ENCODE data around the gene VEPH1. TPM values are rescaled to one million over a fixed set of nuclear protein-coding genes. Genes with fewer than 3 reads are reported as not detected.

Gene VEPH1
- polyA plus RNA-seq, 1 of the 3 experiments (the other 2 are of a cell fraction): 6.0 TPM

DNA sequence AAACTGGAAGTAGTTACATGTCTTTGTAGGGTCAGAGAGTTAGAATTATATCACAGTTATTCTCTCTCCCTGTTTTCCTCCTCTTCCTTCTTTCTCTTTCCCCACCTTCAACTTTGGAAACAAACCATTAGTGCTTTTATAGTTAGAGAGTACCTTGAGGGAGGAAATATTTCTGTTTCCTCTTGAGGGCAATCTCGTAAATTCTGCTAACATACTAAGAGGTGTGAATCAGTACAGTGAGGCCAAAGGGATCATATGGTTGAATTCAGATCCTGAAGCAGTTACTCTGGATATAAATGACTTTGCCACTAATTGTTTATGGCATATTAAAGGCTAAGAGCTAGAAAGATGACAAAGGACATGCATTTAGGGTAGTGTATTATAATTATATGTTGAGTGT lies 283.0 kb downstream of the VEPH1 start (continued):
- TF ChIP-seq, protein P1, sequence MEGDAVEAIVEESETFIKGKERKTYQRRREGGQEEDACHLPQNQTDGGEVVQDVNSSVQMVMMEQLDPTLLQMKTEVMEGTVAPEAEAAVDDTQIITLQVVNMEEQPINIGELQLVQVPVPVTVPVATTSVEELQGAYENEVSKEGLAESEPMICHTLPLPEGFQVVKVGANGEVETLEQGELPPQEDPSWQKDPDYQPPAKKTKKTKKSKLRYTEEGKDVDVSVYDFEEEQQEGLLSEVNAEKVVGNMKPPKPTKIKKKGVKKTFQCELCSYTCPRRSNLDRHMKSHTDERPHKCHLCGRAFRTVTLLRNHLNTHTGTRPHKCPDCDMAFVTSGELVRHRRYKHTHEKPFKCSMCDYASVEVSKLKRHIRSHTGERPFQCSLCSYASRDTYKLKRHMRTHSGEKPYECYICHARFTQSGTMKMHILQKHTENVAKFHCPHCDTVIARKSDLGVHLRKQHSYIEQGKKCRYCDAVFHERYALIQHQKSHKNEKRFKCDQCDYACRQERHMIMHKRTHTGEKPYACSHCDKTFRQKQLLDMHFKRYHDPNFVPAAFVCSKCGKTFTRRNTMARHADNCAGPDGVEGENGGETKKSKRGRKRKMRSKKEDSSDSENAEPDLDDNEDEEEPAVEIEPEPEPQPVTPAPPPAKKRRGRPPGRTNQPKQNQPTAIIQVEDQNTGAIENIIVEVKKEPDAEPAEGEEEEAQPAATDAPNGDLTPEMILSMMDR (IDR thresholded peaks at IDR 0.05): no peak
- TF ChIP-seq ELF1 (IDR thresholded peaks at IDR 0.05) (no peak), FOXJ3 (CRISPR knock-in tag; IDR thresholded peaks at IDR 0.05) (no peak), NRF1 (IDR thresholded peaks at IDR 0.05; ENCODE audit: low read depth, low read length) (no peak)

DNA sequence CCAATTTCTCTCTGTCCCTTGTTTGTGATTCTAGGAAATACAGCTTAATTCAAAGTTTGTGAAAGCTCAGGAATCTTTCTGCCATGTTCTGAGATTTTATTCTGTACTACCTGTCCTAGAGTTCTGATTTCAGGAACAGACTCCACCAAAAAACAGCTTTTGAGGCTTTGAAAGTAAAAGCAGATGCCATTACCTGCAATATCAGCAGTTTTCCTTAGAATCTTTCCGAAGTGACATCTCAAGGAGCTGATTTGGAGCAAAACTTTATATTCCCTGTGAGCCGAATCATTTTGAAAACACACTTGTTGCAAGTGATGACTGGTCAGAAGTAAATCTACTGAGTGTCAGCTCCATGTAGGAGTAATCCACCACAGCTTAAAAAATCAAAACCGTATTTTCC lies 284.0 kb downstream of the VEPH1 start:
- 91% methylated on average over 3 of the region's 3 CpGs for WGBS (ENCODE audit: low lambda C conversion rate)
- H3K27ac ChIP-seq (ENCODE audit: low read depth in 2 of 2, low read length in 1 of 2): no peak overlapping the region
- H3K9me3 ChIP-seq: no peaks in the 10 kb centered on the region
- no peak overlapping the region for H3K4me2 ChIP-seq
- H3K9ac ChIP-seq: no peak overlapping the region
- POLR2A ChIA-PET: no interaction called here
- TF ChIP-seq FOXM1 (IDR thresholded peaks at IDR 0.05; ENCODE audit: low read depth) (no peak), POLR2AphosphoS5 (IDR thresholded peaks at IDR 0.05; ENCODE audit: low read depth, low read length) (no peak), JUND (IDR thresholded peaks at IDR 0.05) (no peak), YY1 (IDR thresholded peaks at IDR 0.05; ENCODE audit: low read depth) (no peak), EP300 (IDR thresholded peaks at IDR 0.05; ENCODE audit: borderline replicate concordance in 1 of 2, low read depth in 1 of 2, low read length in 1 of 2) (no peak), GATA2 (CRISPR knock-in tag; IDR thresholded peaks at IDR 0.05) (no peak), TEAD4 (IDR thresholded peaks at IDR 0.05; ENCODE audit: borderline replicate concordance, insufficient read depth) (no peak), TAF1 (IDR thresholded peaks at IDR 0.05; ENCODE audit: borderline replicate concordance, low read depth, low read length) (no peak), RAD21 (IDR thresholded peaks at IDR 0.05; ENCODE audit: low read length) (no peak), TCF12 (IDR thresholded peaks at IDR 0.05) (no peak), NFIC (IDR thresholded peaks at IDR 0.05; ENCODE audit: borderline replicate concordance) (no peak), EZH2phosphoT487 (IDR thresholded peaks at IDR 0.05; ENCODE audit: borderline replicate concordance, low read depth) (no peak), CHD2 (IDR thresholded peaks at IDR 0.05; ENCODE audit: low read length, partially characterized antibody) (no peak), RXRA (IDR thresholded peaks at IDR 0.05; ENCODE audit: borderline replicate concordance, low read depth) (no peak), FOSL2 (IDR thresholded peaks at IDR 0.05; ENCODE audit: borderline replicate concordance, low read depth) (no peak)
- TF ChIP-seq, protein P2, sequence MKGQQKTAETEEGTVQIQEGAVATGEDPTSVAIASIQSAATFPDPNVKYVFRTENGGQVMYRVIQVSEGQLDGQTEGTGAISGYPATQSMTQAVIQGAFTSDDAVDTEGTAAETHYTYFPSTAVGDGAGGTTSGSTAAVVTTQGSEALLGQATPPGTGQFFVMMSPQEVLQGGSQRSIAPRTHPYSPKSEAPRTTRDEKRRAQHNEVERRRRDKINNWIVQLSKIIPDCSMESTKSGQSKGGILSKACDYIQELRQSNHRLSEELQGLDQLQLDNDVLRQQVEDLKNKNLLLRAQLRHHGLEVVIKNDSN (IDR thresholded peaks at IDR 0.05; ENCODE audit: borderline replicate concordance, low read depth): no peak
- TF ChIP-seq, protein P3, sequence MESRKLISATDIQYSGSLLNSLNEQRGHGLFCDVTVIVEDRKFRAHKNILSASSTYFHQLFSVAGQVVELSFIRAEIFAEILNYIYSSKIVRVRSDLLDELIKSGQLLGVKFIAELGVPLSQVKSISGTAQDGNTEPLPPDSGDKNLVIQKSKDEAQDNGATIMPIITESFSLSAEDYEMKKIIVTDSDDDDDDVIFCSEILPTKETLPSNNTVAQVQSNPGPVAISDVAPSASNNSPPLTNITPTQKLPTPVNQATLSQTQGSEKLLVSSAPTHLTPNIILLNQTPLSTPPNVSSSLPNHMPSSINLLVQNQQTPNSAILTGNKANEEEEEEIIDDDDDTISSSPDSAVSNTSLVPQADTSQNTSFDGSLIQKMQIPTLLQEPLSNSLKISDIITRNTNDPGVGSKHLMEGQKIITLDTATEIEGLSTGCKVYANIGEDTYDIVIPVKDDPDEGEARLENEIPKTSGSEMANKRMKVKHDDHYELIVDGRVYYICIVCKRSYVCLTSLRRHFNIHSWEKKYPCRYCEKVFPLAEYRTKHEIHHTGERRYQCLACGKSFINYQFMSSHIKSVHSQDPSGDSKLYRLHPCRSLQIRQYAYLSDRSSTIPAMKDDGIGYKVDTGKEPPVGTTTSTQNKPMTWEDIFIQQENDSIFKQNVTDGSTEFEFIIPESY (IDR thresholded peaks at IDR 0.05; ENCODE audit: borderline replicate concordance, low read depth): no peak
- TF ChIP-seq, protein P4, sequence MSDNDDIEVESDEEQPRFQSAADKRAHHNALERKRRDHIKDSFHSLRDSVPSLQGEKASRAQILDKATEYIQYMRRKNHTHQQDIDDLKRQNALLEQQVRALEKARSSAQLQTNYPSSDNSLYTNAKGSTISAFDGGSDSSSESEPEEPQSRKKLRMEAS (IDR thresholded peaks at IDR 0.05; ENCODE audit: low read depth): no peak
- TF ChIP-seq, protein P5, sequence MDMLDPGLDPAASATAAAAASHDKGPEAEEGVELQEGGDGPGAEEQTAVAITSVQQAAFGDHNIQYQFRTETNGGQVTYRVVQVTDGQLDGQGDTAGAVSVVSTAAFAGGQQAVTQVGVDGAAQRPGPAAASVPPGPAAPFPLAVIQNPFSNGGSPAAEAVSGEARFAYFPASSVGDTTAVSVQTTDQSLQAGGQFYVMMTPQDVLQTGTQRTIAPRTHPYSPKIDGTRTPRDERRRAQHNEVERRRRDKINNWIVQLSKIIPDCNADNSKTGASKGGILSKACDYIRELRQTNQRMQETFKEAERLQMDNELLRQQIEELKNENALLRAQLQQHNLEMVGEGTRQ (IDR thresholded peaks at IDR 0.05; ENCODE audit: borderline replicate concordance, low read depth, low read length): no peak
- TF ChIP-seq, protein P6, sequence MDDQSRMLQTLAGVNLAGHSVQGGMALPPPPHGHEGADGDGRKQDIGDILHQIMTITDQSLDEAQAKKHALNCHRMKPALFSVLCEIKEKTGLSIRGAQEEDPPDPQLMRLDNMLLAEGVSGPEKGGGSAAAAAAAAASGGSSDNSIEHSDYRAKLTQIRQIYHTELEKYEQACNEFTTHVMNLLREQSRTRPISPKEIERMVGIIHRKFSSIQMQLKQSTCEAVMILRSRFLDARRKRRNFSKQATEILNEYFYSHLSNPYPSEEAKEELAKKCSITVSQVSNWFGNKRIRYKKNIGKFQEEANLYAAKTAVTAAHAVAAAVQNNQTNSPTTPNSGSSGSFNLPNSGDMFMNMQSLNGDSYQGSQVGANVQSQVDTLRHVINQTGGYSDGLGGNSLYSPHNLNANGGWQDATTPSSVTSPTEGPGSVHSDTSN (IDR thresholded peaks at IDR 0.05): no peak
- H3K27me3 ChIP-seq (ENCODE audit: insufficient read depth): no peaks in the 10 kb centered on the region
- no peak for DNase-seq
- no peak overlapping the region for H3K4me3 ChIP-seq (ENCODE audit: low read depth in 2 of 2, low read length in 1 of 2)
- H4K20me1 ChIP-seq (ENCODE audit: insufficient read depth): no peaks in the 10 kb centered on the region
- CTCF ChIA-PET: interaction anchor here (2.9 kb wide), 1 partner anchor 14 kb away, joined by 11 read pairs; no protein-coding TSS in a partner anchor
- no peaks in the 10 kb centered on the region for H3K4me1 ChIP-seq (ENCODE audit: control insufficient read depth in 1 of 2, insufficient read depth in 2 of 2, low read depth in 1 of 2, low read length in 1 of 2)
- H3F3A ChIP-seq (replicated peaks; ENCODE audit: insufficient read depth): peaks cover 4% of the 10 kb centered on the region
- H3K9me2 ChIP-seq: no peaks in the 10 kb centered on the region
- H2AFZ ChIP-seq (ENCODE audit: low read depth): no peak overlapping the region
- no peaks in the 10 kb centered on the region for H3K36me3 ChIP-seq (replicated peaks in 1 of 2; ENCODE audit: control insufficient read depth in 1 of 2, insufficient read depth in 2 of 2, low read length in 1 of 2)
- no peaks in the 10 kb centered on the region for H3K79me2 ChIP-seq (ENCODE audit: insufficient read depth)

All from SK-N-SH (cell line).